Measurements from ENCODE around the gene HAGH.

The HAGH gene

GRCh38 chr16:1772362-1772907 is 54.2 kb downstream of the HAGH start, which contains the start of gene EME2:
Gene EME2 (plus strand): TSS chr16:1772810. CDS start chr16:1773228, 418 bp downstream.
- DNase-seq = no peak

- DNase-seq = no peak
Measured at GRCh38 chr16:1771864-1772361, 54.7 kb downstream of the HAGH start.

DNA sequence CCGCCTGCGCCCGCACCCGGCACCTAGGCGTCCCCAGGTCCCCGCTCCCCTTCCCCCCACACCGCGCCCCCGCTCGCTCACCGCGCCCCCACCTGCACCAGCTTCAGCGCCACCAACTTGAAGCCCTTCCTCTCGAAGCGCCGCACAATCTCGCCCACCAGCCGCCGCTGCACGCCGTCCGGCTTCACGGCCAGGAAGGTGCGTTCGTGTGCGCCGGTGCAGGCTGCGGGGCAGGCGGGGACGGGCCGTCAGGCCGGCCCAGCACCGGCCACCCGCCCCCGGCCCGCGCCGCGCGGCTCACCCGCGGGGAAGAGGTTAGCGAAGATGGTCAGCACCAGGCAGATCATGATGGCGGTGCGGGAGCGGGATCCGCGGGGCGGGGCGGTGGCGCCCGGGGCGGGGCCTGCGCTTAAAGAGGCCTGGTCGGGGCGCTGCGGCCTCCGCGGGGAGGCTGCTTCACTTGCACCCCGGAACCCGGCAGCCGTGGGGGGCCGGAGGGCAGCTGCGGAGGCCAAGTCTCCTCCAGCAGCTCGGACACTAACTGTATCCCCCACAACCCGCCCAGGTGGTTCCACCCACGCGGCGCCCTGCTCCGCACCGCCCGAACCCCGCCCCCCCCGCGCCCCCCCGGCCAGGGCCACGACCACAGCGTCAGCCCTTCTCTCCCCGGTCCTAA is 55.3 kb downstream of the HAGH start, which contains the start of gene NME3:
TSS of gene NME3 (minus strand) at position 356 of the 676 bp plus-strand sequence. CDS start at position 347, 9 bp downstream.
- no peak for DNase-seq

GRCh38 chr16:1770328-1771187 is 56.1 kb downstream of the HAGH start:
- peak; percentile 62 for DNase-seq

GRCh38 chr16:1769402-1770300 is 57.0 kb downstream of the HAGH start:
- DNase-seq = no peak

DNA sequence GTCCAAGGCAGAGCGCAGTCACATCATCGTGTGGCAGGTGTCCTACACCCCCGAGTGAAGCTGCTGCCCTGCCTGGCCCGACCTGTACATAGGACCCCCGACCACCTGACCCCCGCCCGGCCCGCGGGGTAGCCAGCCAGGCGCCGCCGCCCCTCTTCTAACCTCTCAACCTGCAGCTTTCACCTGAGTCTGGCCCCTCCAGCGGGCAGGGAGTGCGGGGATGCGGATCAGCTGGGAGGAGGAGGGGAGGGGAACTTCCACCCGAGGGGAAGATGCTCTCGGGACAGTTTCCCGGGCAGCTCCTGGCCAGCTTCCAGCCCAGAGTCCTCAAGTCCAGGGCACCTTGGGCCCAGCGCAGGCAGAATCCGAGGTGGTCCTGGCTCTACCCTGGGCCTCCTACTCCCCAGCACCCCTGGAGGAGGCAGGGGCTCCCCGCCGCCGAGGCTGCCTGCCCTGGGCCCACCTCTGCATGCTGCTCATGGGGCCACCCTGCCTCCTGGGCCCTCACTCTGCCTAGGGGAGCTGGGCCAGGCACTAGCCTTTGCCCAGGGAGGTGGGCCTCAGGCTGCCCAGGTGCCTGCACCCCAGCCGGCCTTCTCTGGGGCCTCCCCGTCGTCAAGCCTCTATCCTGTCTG is 57.7 kb downstream of the HAGH start:
- no peak for DNase-seq

- DNase-seq = no peak
Measured at GRCh38 chr16:1768061-1768766, 58.4 kb downstream of the HAGH start.

- no peak for DNase-seq
Measured at GRCh38 chr16:1767116-1767994, 59.3 kb downstream of the HAGH start.

- DNase-seq = no peak
Measured at GRCh38 chr16:1766701-1767100, 59.9 kb downstream of the HAGH start.

GRCh38 chr16:1766231-1766630 is 60.4 kb downstream of the HAGH start:
- DNase-seq = no peak

GRCh38 chr16:1765826-1766225 is 60.8 kb downstream of the HAGH start:
- DNase-seq = no peak

DNA sequence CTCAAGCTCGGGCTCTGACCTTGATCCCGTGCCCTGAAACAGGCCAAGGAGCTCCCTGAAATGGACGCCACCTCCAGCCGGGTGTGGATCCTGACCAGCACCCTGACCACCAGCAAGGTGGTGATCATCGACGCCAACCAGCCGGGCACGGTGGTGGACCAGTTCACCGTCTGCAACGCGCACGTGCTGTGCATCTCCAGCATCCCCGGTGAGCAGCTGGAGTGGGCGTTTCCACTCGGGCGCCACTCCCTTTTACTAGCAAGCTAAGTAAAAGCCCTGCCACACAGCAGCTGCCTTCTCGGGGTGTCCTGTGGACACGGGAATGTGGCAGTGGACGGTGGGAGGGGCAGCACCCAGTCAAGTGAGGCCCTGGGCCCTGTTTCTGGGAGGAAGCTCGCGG is 61.7 kb downstream of the HAGH start:
- DNase-seq = no peak

GRCh38 chr16:1763521-1764511 is 62.8 kb downstream of the HAGH start:
- DNase-seq = no peak

DNA sequence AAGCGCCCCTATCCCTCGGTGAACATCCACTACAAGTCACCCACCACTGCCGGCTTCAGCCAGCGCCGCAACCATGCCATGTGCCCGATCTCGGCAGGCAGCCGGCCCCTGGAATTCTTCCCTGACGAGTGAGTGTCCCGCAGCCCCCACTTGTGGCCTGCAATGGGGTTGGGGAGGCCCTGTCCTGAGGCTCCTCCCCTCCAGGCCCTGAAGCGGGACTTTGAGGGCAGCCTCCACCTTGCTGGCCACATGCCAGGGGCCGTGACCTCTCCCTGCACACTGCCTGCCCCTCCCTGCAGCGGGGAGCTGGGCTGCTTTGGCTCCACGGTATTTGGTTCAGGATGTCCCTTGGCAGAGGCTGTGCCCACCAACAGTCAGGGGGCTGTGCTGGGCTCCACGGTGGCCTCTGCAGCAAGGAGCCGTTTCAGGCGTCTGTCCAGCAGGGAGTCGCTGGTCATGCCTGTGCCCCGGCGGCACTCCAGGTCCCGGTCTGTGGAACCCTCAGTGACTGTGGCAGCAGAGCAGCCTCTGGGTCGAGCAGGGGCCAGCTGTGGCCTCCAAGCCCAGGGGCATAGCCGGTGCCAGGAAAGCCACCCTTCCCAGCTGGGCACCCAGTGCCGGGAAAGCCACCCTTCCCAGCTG is 63.6 kb downstream of the HAGH start:
- DNase-seq = no peak

GRCh38 chr16:1762196-1762878 is 64.3 kb downstream of the HAGH start:
- DNase-seq = no peak

GRCh38 chr16:1761751-1762150 is 64.9 kb downstream of the HAGH start:
- no peak for DNase-seq

GRCh38 chr16:1760911-1761310 is 65.7 kb downstream of the HAGH start:
- no peak for DNase-seq

- DNase-seq = no peak
Measured at GRCh38 chr16:1759511-1759910, 67.1 kb downstream of the HAGH start.

Data from SHP77 treated with DMSO at 0.1 percent for 48 hours (cell line).